Frontal cortex (tissue), 4 donors: ENCODE measurements around the gene FCGBP. TPM values are rescaled to one million over a fixed set of nuclear protein-coding genes. Genes with fewer than 3 reads are reported as not detected.
"Not testable (repeated sequence)": the region's sequence is repeated elsewhere in the genome, so short reads cannot be mapped to it uniquely, and the experiment has no call there.

Source experiments
- DNase-seq, 2 donors: peaks; one replicate each; pipeline ENCODE4 v3.0.0; 2012; ENCODE audit warnings: low spot score in 2 of 2
- FAIRE-seq: peaks from 2 replicates; lab custom pipeline; 2012; peaks lifted over from hg19 to GRCh38; lab: Jason Lieb, UNC
- total RNA-seq: library from RNA; depleted of rRNA; stranded (reverse); fragments of >200 nt; gene quantifications from one replicate; pipeline ENCODE4 v1.2.3, GENCODE V29; 2014
- donor health status: control.
- donor health status: control.
- donor health status: control.

FCGBP gene
- total RNA-seq, 1 donor from 2014 or later = 0.82 TPM

GRCh38 chr19:39923862-39924261, 10.6 kb downstream of the FCGBP start:
- DNase-seq (no peak), FAIRE-seq (no peak)

- no peak for FAIRE-seq
- DNase-seq = no peak
Observed at GRCh38 chr19:39919976-39920375, 14.5 kb downstream of the FCGBP start.

DNA sequence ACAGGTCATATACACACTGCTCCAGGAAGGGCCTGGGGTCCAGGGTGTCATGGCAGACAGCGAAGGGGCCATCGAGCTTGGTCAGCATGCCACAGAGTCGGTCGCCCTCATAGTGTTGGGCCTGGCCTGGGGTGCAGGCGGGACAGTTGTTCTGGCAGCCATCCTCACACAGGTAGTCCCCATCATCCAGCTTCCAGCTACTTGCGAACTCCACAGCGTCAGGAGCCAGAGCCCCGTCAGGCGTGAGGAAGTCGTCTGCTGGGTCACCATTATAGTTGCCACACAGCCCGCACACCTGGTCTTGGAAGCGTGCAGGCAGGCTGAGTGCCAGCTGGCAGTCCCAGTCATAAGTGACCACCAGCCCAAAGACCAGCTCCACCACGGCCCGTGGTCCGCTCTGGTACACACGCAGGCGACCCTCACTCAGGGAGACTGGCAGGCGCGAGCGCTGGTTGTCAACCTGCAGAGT, 16.2 kb downstream of the FCGBP start:
- FAIRE-seq (no peak), DNase-seq (no peak)

GRCh38 chr19:39917561-39918182, 16.8 kb downstream of the FCGBP start:
- no peak for DNase-seq
- FAIRE-seq = no peak

DNA sequence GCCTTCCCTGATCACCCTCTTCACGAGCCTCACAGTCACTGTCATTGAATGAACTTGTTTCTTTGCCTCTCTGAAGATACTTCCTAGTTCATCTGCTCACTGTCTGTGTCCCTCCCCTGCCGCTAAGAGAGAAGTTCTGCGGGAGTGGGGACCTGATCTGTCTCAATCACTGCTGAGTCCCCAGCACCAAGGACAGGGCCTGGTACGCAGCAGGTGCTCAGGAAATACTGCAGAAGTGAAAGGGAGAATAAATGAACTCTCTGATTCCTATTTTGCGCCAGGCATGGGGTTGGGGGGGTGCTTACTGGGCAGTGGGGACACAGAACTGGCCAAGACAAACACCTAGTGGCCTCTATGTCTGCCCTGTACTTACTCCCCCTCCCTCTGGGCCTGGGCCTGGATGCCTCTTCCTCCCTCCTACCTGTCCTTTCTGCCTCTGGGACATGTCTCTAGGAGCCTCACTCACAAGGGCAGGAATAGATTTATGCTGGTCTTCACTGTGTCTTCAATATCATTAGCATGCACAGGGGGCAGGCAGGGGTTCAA, 17.5 kb downstream of the FCGBP start:
- FAIRE-seq = no peak

GRCh38 chr19:39916236-39916635, 18.2 kb downstream of the FCGBP start:
- FAIRE-seq = no peak
- DNase-seq = no peak

More for the DNA sequence above, 17.5 kb downstream of the FCGBP start:
- no peak for DNase-seq

GRCh38 chr19:39915848-39916215, 18.6 kb downstream of the FCGBP start:
- DNase-seq = no peak
- FAIRE-seq = no peak

DNA sequence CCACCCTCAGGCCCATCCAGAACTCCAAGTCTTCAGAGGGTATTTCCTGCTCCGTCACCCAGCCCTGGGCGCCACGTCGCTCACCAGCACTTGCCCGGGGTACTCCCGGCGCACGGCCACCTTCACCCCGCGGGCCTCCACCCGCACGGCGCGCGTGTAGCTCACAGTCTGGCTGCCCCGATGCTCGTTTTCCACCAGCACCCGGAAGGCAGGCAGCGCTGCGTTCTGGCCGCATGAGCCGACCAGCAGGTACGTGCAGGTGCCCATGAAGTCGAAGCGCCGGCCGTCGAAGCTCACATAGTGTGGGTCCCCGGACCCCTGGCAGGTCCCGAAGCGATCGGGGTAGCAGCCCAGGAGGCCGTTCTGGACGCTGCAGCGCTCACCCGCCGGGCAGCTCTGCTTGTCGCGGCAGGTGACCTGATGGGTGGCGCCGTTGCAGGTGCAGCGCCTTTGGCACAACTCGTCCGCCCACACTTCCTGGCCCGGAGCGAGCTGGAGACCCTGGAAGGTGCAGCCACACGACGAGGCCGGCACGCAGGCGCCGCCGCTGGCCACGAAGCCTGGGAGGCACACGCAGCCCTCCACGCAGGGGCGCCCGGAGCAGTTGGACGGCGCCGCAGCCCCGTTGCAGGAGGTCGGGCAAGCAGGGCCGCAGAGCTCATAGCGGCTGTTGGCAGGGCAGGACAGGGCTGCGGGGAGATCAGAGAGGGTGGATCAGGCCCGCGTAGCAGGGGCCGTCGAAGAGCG, 19.2 kb downstream of the FCGBP start:
- FAIRE-seq (no peak), DNase-seq (no peak)

DNA sequence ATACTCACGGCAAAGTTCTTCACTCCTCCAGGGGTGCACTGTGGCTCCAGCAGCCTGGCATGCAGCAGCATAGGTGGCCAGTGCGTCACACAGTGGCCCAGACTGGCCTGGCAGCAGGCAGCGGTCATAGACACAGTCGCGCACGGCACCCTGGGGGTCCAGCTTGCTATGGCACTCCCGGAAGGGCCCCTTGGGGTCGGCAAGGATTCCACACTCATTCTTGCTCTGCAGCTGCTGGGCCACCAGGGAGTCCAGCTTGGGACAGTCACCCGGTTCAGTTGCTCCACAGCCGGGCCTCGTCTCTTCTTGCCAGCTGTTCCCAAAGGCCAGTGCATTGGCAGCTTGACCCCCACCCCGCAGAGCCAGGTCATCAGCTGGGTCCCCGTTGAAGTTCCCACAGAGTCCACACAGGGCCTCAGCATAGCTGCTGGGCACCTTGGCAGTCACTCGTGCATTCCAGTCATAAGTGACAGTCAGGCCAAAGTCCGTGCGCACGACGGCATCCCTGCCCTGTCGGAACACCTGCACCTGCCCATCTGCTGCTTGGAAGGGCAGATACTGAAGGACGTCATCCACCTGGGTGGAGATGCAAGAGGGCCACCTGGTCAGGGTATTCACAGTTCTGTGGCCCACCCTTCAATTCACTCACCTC, 20.6 kb downstream of the FCGBP start:
- FAIRE-seq = no peak
- DNase-seq = no peak

GRCh38 chr19:39908803-39909202, 25.6 kb downstream of the FCGBP start:
- DNase-seq (no peak), FAIRE-seq (no peak)

DNA sequence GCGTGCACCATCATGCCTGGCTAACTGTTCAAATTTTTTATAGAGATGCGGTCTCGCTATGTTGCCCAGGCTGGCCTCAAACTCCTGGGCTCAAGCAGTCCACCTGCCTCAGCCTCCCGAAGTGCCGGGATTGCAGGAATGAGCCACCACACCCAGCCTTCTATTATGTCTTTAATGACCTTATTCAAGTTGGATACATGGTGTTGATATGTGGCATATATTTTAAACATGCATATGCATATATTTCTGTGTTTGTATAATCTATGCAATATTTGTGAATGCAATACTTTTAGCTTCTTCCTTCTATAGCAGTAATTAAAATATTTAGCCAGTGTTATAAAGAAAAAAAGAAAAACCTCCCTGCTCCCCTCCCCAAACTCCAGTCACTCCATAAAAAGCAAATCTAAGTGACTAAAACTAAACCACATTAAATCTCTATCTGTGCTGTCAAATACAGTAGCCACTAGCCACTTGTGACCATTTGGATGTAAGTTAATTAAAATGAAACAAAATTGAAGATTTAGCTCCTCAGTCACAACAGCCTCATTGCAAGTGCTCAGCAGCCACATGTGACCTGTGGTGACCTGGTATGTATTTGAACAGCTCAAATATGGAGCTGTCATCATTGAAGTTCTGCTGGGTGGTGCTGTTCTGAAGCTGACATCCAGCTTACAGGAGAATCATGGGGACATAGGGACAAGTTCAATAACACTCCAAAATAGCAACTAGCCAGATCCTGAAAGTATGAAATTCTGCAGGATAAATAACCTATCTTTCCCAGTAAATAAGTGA, 27.4 kb downstream of the FCGBP start:
- DNase-seq (no peak), FAIRE-seq (no peak)

GRCh38 chr19:39906283-39906682, 28.2 kb downstream of the FCGBP start:
- FAIRE-seq = no peak
- no peak for DNase-seq

GRCh38 chr19:39903486-39904091, 30.8 kb downstream of the FCGBP start:
- DNase-seq, FAIRE-seq: not testable (repeated sequence)

DNA sequence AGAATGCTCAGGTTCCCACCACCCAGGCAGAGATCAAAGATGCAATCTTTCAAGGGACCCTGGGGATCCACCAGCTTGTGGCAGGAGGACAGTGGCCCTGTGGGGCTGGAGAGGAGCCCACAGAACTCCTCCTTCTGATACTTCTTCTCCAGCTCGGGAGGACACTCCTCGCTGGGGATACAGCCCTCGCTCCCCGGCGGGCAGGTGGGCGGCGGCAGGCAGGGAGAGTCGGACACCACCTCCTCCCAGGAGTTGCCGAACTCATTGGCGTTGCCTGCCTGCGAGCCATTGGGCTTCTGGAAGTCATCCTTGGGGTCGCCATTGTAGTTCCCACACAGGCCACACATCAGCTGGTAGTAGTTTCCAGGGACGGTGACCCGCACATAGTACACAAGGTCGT, 32.1 kb downstream of the FCGBP start:
- not testable (repeated sequence) for DNase-seq, FAIRE-seq

GRCh38 chr19:39901681-39902080, 32.8 kb downstream of the FCGBP start:
- not testable (repeated sequence) for DNase-seq, FAIRE-seq

GRCh38 chr19:39898858-39899257, 35.6 kb downstream of the FCGBP start:
- DNase-seq, FAIRE-seq: not testable (repeated sequence)

- not testable (repeated sequence) for DNase-seq, FAIRE-seq
Observed at GRCh38 chr19:39897511-39898245, 36.8 kb downstream of the FCGBP start.

- not testable (repeated sequence) for DNase-seq, FAIRE-seq
Observed at GRCh38 chr19:39895096-39895495, 39.3 kb downstream of the FCGBP start.

- DNase-seq, FAIRE-seq: not testable (repeated sequence)
Observed at GRCh38 chr19:39894236-39894606, 40.2 kb downstream of the FCGBP start.
